HG03457 (cell line): ENCODE data around the gene PLEKHG3.

Source experiments
- ATAC-seq: cut with Tn5 transposase; IDR thresholded peaks from one replicate; pipeline ENCODE4 v1.9.1; 2021; ENCODE audit warnings: moderate number of reproducible peaks; ENCODE audit not compliant: unreplicated experiment

PLEKHG3 gene

GRCh38 chr14:64706119-64706592, 1.9 kb downstream of the PLEKHG3 start:
- ATAC-seq: no peak

DNA sequence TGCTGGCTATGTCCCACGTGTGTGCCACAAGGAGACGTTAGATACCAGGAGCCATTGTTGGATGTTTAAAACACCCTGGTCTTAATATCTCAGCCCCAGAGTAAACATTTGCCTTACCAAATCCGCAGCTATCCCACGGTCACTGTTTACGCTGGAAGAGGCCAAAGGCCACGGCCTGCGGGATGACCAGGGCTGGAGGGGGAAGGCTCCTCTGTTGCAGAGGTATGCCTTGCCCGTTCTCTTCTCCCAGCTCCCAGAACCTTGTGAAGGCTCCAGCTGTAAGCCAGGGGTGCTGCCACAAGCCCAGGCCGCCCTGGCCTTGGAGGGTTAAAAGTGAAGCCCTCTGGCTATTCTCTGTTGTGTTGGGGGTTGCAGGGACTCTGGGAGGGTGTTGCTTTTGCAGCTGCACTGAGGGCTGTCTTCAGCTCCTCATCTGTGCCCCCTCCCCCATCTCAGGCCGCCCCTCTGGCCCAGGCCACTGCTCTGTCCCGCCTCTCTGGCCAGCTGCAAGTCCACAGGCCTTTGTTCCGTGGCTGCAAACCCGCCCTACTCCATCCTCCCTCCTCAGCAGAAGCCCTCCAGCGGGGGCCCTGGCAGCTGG, 2.5 kb downstream of the PLEKHG3 start:
- no peak for ATAC-seq

DNA sequence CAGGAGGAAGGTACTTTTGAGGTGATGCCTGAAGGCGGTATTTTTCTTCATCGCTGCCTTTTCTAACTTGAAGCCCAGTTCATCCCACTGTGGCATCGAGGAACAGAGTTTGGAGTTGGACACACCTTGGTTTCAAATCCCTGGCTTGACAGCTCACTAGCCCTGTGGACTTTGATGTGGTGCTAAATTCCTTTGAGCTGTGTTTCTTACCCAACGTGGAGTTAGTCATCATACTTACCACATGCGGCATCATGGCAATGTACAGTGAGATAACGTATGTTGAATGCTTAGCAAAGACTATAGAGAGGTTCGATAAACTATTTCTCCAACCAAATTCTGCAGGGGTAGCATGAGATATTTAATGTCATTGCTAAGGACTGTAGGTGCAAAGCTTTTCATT, 3.4 kb downstream of the PLEKHG3 start:
- no peak for ATAC-seq

DNA sequence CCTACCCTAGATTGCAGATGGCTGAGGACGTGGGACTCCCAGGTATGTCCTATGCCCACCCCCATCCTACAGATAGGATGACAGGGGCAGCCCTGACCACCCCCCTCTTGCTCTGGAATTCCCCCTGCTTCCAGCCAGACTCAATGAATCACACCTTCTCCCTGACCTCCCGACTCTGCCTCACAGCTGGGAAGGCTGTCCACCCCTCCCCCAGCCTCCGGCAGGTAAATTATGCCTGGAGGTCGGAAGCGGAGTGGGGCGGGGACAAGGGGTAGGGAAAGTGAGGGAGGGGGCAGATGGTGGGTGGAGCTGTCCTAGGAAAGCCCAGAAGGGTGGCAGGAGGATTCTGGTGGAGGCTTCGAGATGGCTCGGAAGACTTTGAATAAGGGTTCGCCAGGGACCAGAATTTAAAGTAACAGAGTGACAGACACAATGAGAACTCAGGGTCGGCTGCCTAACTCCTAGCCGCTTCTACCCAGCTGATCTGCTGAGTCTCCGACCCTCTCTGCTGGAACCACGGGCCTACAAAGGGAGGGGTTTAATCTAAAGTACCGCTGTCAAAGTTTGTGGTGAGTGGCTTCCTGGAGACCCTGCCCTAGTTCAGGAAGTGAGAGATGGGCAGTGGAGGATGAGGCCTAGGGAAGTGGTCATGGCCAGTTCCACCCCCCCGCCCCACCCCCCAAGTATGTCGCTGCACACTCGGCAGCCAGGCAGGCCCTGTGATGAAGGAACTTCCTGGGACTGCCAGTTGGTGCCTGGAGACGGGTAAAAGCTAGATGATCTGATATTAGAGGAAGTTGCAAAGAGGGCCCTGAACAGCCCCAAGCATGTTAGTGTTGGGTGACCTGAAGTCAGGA, 4.2 kb downstream of the PLEKHG3 start:
- no peak for ATAC-seq

GRCh38 chr14:64709126-64709525, 4.9 kb downstream of the PLEKHG3 start:
- no peak for ATAC-seq

DNA sequence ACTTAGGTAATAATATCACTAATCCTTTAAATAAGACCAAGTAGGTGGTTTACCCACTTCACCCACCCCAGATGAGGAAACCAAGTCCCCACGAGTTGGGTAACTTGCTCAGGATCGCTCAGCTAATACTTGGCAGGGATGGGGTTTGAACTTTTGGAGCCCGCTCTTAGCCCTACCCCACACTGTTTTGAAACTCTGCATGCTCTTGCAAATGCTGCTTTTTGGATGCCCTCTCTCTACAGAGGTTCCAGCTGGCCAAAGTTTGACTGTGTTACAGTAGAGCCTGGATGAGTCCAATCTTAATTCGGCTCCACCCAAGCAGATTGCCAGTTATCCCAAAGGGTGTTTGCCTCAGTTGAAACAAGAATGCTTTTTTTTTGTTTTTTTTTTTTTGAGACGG, 6.8 kb downstream of the PLEKHG3 start:
- ATAC-seq: no peak

DNA sequence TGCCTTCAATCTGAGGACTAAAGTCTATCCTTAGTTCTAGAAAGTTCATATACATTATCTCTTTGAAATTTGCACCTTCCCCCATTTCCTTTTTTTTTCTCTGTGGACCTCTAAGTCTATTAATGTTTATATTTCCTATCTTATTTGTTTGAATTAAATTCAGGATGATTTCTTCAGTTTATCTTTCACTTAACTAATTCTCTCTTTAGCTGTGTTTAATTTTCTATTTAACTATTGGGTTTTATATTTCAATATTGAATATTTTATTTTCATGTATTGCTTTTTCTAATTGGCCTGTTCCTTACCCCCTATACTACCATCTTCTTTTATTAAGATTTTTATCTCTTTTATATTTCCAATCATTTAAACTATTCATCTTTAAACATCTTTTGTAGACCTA, 9.5 kb downstream of the PLEKHG3 start:
- no peak for ATAC-seq

GRCh38 chr14:64714432-64715025, 10.3 kb downstream of the PLEKHG3 start:
- ATAC-seq: no peak

DNA sequence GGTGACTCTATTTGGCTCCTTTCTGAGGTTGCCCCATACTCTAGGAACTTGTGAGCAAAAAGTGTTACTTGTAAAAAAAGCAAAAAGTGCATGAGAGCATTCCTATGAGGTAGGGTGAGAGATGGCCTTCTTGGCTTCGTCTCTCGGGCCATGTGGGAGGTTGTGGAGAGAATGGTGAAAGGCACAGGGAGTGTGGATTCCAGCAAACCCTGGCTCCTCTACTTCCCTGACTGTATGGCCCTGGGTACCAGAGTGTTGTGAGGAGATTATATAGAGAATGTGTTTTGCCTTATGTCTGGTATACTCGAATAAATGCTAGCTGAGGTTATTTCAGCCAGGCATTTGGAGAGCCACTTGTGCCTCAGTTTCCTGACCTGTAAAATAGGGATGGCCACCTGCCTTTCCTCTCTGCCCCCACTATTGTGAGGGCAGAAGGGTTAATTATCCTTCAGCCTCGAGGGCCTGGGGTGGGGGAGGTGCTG, 11.0 kb downstream of the PLEKHG3 start:
- ATAC-seq: no peak

DNA sequence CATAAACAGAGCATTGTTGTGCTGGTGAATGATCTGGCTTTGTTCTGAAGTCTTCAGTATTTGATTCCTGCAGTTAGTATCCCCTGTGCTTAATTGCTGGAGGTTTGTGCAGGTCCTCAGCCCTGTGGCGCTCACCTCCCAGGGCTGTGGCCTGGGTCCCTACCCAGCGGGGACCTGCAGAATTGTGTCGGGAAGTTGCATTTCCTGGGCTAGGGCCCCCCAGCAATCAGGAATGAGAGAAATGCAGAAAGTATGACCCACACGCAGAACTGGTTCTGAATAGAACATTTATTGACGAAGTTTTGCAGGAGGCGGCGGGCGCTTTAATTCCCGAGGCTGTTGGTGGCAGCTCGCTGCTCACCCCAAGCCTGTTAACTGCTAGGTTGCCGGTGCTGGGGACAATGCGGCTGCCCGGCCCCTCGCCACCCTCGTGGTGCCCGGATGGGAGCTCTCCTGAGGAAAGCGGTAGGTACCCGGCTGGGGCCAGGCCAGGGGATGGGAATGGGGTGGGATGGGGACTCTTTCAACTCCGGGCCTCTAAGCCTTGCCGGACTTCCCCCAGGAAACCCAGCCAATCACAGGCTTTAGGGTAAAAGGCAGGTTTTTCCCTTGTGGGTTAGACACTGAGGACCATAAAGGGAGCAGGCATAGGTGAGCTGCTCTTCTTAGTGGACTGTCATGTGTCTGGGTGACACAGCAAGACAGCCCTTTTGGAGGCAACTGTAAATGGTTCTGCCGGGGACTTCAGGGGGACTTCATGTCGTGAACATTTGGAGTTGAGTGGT, 11.6 kb downstream of the PLEKHG3 start:
- no peak for ATAC-seq

DNA sequence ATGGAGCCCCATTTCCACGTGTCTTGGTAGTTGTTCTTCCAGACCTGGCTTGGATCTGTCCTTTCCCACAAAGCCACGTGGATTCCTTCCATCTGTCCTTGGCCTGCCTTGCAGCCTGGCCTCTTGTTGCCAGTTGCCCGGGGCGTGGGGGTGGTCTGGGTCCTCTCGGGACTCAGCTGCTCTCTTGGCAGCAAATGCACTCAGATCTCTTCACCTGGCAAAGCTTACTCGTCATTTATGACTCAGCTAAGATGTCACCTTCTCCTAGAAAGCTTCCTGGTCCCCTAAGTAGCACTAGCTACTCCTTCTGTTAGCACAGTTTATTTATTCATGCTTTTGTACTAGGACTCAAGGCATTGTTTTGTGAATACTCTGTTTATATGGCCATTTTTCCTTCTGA, 13.6 kb downstream of the PLEKHG3 start:
- no peak for ATAC-seq

DNA sequence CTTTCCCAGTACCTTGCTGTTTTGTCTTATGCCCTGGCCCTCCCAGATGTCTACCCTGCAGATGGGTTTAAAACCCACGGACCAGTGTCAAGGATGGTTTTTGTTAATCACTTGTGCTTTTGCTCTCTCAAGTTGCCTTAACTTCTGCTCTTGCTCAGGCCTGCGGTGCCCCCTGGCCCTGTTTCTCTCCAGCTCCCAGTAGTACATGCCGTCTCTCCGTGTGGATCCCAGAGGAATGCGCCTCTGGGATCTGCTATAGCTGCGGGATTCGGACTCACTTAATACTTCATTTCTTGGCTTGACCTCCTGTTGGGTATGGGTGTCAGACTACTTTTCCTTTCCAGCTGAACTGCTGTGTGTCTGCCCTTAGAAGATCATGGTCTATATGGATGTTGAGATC, 14.5 kb downstream of the PLEKHG3 start:
- ATAC-seq: no peak

DNA sequence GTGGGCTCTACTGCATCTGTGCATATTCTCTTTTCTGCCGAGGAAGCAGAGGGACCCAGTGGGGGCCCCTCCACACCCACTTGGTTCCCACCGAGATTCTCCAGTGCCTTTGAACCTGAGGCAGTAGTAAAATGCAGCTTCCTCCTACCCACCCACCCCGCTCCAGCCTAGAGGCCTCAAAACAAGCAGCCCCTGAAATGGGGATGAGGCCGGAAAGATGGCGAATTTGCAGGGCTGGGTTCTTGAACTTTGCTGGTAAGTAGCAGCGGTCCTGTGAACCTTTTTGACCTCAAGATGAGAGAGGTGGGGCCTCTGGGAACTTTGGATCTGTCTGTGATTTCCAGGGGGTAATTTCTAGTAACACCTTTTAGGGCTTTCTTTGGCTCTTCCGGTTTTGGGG, 15.4 kb downstream of the PLEKHG3 start:
- ATAC-seq: no peak

DNA sequence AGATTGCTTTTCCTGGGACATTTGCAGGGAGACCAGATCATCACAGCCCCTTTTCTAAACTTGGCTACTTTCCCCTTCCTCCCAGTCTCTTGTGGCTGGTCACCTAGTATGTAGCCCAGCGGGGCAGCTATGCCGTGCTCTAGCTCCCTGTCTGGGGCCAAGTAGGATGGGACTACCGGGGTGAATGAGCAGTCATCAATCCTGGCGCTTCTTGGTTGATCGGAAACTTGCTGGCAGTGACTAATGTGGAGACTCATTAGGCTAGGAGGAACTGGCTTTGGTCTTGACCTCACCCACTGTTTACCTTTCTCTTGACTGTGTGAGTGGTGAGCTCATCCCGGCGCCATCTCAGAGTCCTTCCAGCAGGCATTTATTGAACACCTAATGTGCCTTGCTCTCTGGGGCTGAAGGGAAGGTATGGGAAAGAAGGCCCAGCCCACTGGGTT, 15.9 kb downstream of the PLEKHG3 start:
- no peak for ATAC-seq

GRCh38 chr14:64721391-64721791, 17.2 kb downstream of the PLEKHG3 start:
- ATAC-seq: no peak

- no peak for ATAC-seq
Observed at GRCh38 chr14:64721899-64722298, 17.7 kb downstream of the PLEKHG3 start.

DNA sequence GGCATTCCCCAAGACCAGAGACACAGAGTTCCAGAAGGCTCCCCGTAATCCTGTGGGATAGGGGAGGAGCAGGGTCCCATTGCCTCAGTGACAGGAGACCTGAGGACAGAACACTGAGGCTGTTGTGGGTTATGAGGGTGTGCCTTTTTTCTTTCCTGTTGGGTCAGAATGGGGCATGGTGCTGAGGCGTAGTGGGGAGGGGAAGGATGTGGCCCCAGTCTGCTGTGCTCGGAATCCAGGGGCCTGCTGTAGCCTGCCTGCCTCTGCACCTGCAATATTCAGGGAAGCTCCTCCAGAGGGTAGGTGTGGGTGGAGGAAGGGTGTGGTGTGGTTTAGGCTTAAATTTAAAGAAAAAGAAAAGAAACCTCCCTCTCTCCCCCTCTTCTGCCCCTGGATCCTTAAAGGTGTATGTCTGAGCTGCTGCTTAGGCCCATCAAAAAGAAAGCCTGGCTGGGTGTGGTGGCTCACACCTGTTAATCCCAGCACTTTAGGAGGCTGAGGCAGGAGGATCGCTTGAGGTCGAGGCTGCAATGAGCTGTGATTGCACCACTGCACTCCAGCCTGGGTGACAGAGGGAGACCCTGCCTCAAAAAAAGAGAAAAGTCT, 18.7 kb downstream of the PLEKHG3 start:
- ATAC-seq: no peak

GRCh38 chr14:64723691-64724577, 19.7 kb downstream of the PLEKHG3 start:
- no peak for ATAC-seq

GRCh38 chr14:64724578-64724930, 20.3 kb downstream of the PLEKHG3 start:
- ATAC-seq: no peak
